IgD-negative memory B cell (primary cell): ENCODE data around the gene PEAR1. TPM values are rescaled to one million over a fixed set of nuclear protein-coding genes. Genes with fewer than 3 reads are reported as not detected.

Experiments
- H3K27ac Mint-ChIP-seq, 3 donors: one replicate each; pipeline ENCODE4 v1.8.0; 2020 to 2022; ENCODE audit warnings: mild to moderate bottlenecking in 3 of 3, mixed read lengths in 3 of 3, moderate library complexity in 1 of 3
- H3K27me3 Mint-ChIP-seq: one replicate; pipeline ENCODE4 v1.8.0; 2021; ENCODE audit warnings: mixed read lengths
- H3K36me3 Mint-ChIP-seq: one replicate; pipeline ENCODE4 v1.8.0; 2020; ENCODE audit warnings: mild to moderate bottlenecking, mixed read lengths
- H3K4me1 Mint-ChIP-seq, 3 donors: one replicate each; pipeline ENCODE4 v1.8.0; 2020 to 2022; ENCODE audit warnings: mixed read lengths in 3 of 3, mild to moderate bottlenecking in 1 of 3
- H3K4me3 Mint-ChIP-seq, 4 donors: one replicate each; pipeline ENCODE4 v1.8.0; 2020 to 2022; ENCODE audit warnings: mild to moderate bottlenecking in 4 of 4, mixed read lengths in 4 of 4, moderate library complexity in 3 of 4
- H3K9me3 Mint-ChIP-seq, 3 donors: one replicate each; pipeline ENCODE4 v1.8.0; 2020 to 2021; ENCODE audit warnings: mixed read lengths in 3 of 3, mild to moderate bottlenecking in 1 of 3
- polyA plus RNA-seq: library from polyadenylated mRNA; unstranded; fragments of 300-500 nt; fragmentation: Illumina TruSeq; gene quantifications from one replicate; pipeline ENCODE4 v1.2.3, GENCODE V29; 2021

The PEAR1 gene
- polyA plus RNA-seq, 1 donor from 2014 or later: not detected

GRCh38 chr1:156936191-156936590 is 42.7 kb downstream of the PEAR1 start:
- peaks cover 7% of the 10 kb centered on the region for H3K36me3 Mint-ChIP-seq
- H3K4me1 Mint-ChIP-seq: peaks cover 0 to 3% (median 0%) of the 10 kb centered on the region in 3 donors
- H3K27ac Mint-ChIP-seq: no peak overlapping the region
- no peak overlapping the region for H3K4me3 Mint-ChIP-seq
- no peaks in the 10 kb centered on the region for H3K9me3 Mint-ChIP-seq
- H3K27me3 Mint-ChIP-seq: peaks cover 21% of the 10 kb centered on the region

- Mint-ChIP-seq H3K4me1 (peaks cover 0 to 3% (median 0%) of the 10 kb centered on the region in 3 donors), H3K9me3 (no peaks in the 10 kb centered on the region), H3K4me3 (no peak overlapping the region), H3K27me3 (peaks cover 15% of the 10 kb centered on the region), H3K27ac (peak overlapping the region in 1 of 3 donors; percentile 73), H3K36me3 (peaks cover 8% of the 10 kb centered on the region)
These were observed 43.3 kb downstream of the PEAR1 start for GRCh38 chr1:156936721-156937220.

GRCh38 chr1:156937883-156938282 is 44.4 kb downstream of the PEAR1 start:
- Mint-ChIP-seq H3K27ac (no peak overlapping the region), H3K36me3 (peaks cover 6% of the 10 kb centered on the region)

GRCh38 chr1:156938813-156939212 is 45.3 kb downstream of the PEAR1 start:
- no peak overlapping the region for H3K4me3 Mint-ChIP-seq
- peaks cover 0 to 3% (median 0%) of the 10 kb centered on the region in 3 donors for H3K4me1 Mint-ChIP-seq
- H3K27ac Mint-ChIP-seq: peak overlapping the region in 1 of 3 donors; percentile 81
- H3K9me3 Mint-ChIP-seq: no peaks in the 10 kb centered on the region
- H3K27me3 Mint-ChIP-seq: peaks cover 5% of the 10 kb centered on the region
- H3K36me3 Mint-ChIP-seq: peaks cover 6% of the 10 kb centered on the region

More at GRCh38 chr1:156937883-156938282, 44.4 kb downstream of the PEAR1 start:
- Mint-ChIP-seq H3K27me3 (peaks cover 10% of the 10 kb centered on the region), H3K9me3 (no peaks in the 10 kb centered on the region), H3K4me1 (peaks cover 0 to 3% (median 0%) of the 10 kb centered on the region in 3 donors), H3K4me3 (no peak overlapping the region)

GRCh38 chr1:156939786-156940334 is 46.3 kb downstream of the PEAR1 start:
- H3K27me3 Mint-ChIP-seq: no peaks in the 10 kb centered on the region
- H3K36me3 Mint-ChIP-seq: peaks cover 6% of the 10 kb centered on the region
- peaks cover 0 to 3% (median 0%) of the 10 kb centered on the region in 3 donors for H3K4me1 Mint-ChIP-seq
- no peaks in the 10 kb centered on the region for H3K9me3 Mint-ChIP-seq
- H3K4me3 Mint-ChIP-seq: no peak overlapping the region
- H3K27ac Mint-ChIP-seq: no peak overlapping the region

GRCh38 chr1:156941675-156942074 is 48.2 kb downstream of the PEAR1 start:
- Mint-ChIP-seq H3K4me3 (no peak overlapping the region), H3K27ac (no peak overlapping the region)

GRCh38 chr1:156942176-156942575 is 48.7 kb downstream of the PEAR1 start:
- H3K4me3 Mint-ChIP-seq: no peak overlapping the region
- H3K27me3 Mint-ChIP-seq: peaks cover 2% of the 10 kb centered on the region
- no peaks in the 10 kb centered on the region for H3K9me3 Mint-ChIP-seq
- H3K4me1 Mint-ChIP-seq: peaks cover 0 to 3% (median 0%) of the 10 kb centered on the region in 3 donors
- H3K36me3 Mint-ChIP-seq: peaks cover 6% of the 10 kb centered on the region
- H3K27ac Mint-ChIP-seq: no peak overlapping the region

More at GRCh38 chr1:156941675-156942074, 48.2 kb downstream of the PEAR1 start:
- Mint-ChIP-seq H3K9me3 (no peaks in the 10 kb centered on the region), H3K36me3 (peaks cover 6% of the 10 kb centered on the region), H3K4me1 (peaks cover 0 to 3% (median 0%) of the 10 kb centered on the region in 3 donors), H3K27me3 (peaks cover 2% of the 10 kb centered on the region)

DNA sequence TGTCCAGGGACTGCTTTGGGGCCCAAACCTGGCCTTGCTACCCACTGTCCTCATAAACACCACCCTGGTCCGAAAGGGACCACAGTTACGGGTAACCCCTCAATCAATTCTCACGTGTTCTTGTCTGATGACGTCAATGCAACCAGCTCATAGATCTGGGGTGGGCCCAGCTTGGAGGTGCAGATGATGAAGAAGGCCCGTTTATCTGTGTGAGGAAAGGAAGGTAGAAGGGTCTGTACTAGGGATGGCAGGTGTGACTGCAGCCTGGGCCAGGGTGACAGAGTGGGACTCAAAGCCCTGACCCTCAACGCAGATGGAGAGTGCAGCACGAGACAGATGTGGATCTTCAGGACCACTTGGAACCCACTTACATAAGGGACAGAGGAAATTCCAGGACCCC is 49.1 kb downstream of the PEAR1 start:
- Mint-ChIP-seq H3K36me3 (peaks cover 6% of the 10 kb centered on the region), H3K4me3 (no peak overlapping the region), H3K27me3 (peaks cover 2% of the 10 kb centered on the region), H3K9me3 (no peaks in the 10 kb centered on the region), H3K4me1 (peaks cover 0 to 3% (median 0%) of the 10 kb centered on the region in 3 donors), H3K27ac (no peak overlapping the region)

GRCh38 chr1:156943756-156944155 is 50.2 kb downstream of the PEAR1 start:
- Mint-ChIP-seq H3K9me3 (no peaks in the 10 kb centered on the region), H3K27ac (no peak overlapping the region), H3K27me3 (peaks cover 2% of the 10 kb centered on the region), H3K4me3 (no peak overlapping the region), H3K36me3 (peaks cover 10% of the 10 kb centered on the region), H3K4me1 (no peaks in the 10 kb centered on the region)

GRCh38 chr1:156944268-156944667 is 50.8 kb downstream of the PEAR1 start:
- Mint-ChIP-seq H3K27ac (no peak overlapping the region), H3K4me1 (no peaks in the 10 kb centered on the region), H3K9me3 (no peaks in the 10 kb centered on the region), H3K4me3 (no peak overlapping the region), H3K36me3 (peaks cover 10% of the 10 kb centered on the region), H3K27me3 (peaks cover 2% of the 10 kb centered on the region)

- Mint-ChIP-seq H3K9me3 (no peaks in the 10 kb centered on the region), H3K4me3 (no peak overlapping the region), H3K27ac (no peak overlapping the region), H3K36me3 (peaks cover 10% of the 10 kb centered on the region), H3K27me3 (peaks cover 2% of the 10 kb centered on the region), H3K4me1 (no peaks in the 10 kb centered on the region)
These were observed 51.3 kb downstream of the PEAR1 start for GRCh38 chr1:156944848-156945247.

GRCh38 chr1:156945881-156946661 is 52.6 kb downstream of the PEAR1 start:
- Mint-ChIP-seq H3K27ac (no peak overlapping the region), H3K9me3 (no peaks in the 10 kb centered on the region), H3K36me3 (peaks cover 6% of the 10 kb centered on the region), H3K4me3 (no peak overlapping the region), H3K4me1 (no peaks in the 10 kb centered on the region), H3K27me3 (peaks cover 2% of the 10 kb centered on the region)

DNA sequence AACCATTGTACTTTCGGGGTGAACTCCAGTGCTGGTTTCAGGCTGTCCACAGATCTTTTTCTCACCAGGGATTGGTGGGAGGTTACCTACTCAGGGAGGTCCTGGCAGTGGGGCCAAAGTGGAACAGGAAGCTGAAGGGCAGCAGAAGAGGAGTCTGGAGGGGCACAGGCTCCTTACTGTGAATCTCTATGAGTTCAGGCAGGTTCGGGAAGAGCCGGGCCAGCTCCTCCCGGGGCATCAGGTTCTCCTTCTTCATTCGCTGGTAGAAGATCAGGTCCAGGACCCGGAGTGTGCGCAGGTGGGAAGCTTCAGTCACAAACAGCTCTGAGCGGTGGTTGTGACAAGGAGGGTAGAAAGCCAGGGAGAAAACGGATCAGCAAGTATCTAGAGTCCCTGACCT is 53.6 kb downstream of the PEAR1 start:
- Mint-ChIP-seq H3K9me3 (no peaks in the 10 kb centered on the region), H3K36me3 (peaks cover 4% of the 10 kb centered on the region), H3K4me1 (no peaks in the 10 kb centered on the region), H3K27me3 (peaks cover 2% of the 10 kb centered on the region), H3K27ac (no peak overlapping the region), H3K4me3 (no peak overlapping the region)

GRCh38 chr1:156947818-156948525 is 54.5 kb downstream of the PEAR1 start:
- Mint-ChIP-seq H3K9me3 (no peaks in the 10 kb centered on the region), H3K27me3 (peaks cover 2% of the 10 kb centered on the region), H3K36me3 (peaks cover 4% of the 10 kb centered on the region), H3K27ac (no peak overlapping the region), H3K4me3 (no peak overlapping the region), H3K4me1 (no peaks in the 10 kb centered on the region)

DNA sequence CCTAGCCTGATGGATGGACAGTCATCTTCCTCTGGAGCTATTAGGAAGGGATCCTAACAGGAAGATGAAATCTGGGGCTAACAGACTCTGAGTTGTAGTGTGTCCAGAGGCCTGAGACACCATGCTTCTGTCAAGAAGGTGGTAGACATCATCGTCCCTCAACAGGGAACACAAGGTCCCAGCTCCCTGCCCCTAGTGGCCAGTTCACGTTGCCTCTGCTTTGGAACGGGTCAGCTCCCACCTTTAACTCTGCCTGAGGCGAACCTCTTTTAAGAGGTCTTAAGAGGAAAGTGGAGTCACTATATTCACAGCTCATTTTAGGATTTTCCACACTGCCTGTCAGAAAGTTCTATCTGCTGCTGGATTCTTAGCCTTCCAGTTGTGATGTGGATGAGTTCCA is 55.2 kb downstream of the PEAR1 start:
- no peaks in the 10 kb centered on the region for H3K9me3 Mint-ChIP-seq
- peaks cover 4% of the 10 kb centered on the region for H3K36me3 Mint-ChIP-seq
- no peaks in the 10 kb centered on the region for H3K4me1 Mint-ChIP-seq
- H3K4me3 Mint-ChIP-seq: no peak overlapping the region
- H3K27ac Mint-ChIP-seq: no peak overlapping the region
- H3K27me3 Mint-ChIP-seq: peaks cover 2% of the 10 kb centered on the region
